ENCODE measurements around the gene RIMS3.

- no peak for TF ChIP-seq CTCF (IDR thresholded peaks at IDR 0.05)
- no peak for TF ChIP-seq POLR2AphosphoS5 (IDR thresholded peaks at IDR 0.05)
- TF ChIP-seq POLR2A (IDR thresholded peaks at IDR 0.05), result no peak
Measured at GRCh38 chr1:40704817-40705733, 39.6 kb upstream of the RIMS3 start.
